Measurements from ENCODE around the gene CYP2A7.
"Not testable (repeated sequence)": the region's sequence is repeated elsewhere in the genome, so short reads cannot be mapped to it uniquely, and the experiment has no call there.

The CYP2A7 gene

GRCh38 chr19:40836754-40837429 lies 45.1 kb downstream of the CYP2A7 start:
- in situ Hi-C loops (cut with HindIII; ENCODE audit: low pct_unique_long_range_greater_than_20kb, low sequenced_read_pairs): no loop called here
- no peak for DNase-seq (ENCODE audit: low read depth in 1 of 2, low spot score in 1 of 2)
- TF ChIP-seq JUND (IDR thresholded peaks at IDR 0.05; ENCODE audit: low read depth): no peak

- in situ Hi-C loops (cut with HindIII; ENCODE audit: low pct_unique_long_range_greater_than_20kb, low sequenced_read_pairs); DNase-seq (ENCODE audit: low read depth in 1 of 2, low spot score in 1 of 2): not testable (repeated sequence)
Measured at GRCh38 chr19:40833728-40834533, 48.1 kb downstream of the CYP2A7 start.

GRCh38 chr19:40832431-40832790 lies 49.6 kb downstream of the CYP2A7 start:
- DNase-seq (ENCODE audit: low read depth in 1 of 2, low spot score in 1 of 2); in situ Hi-C loops (cut with HindIII; ENCODE audit: low pct_unique_long_range_greater_than_20kb, low sequenced_read_pairs): not testable (repeated sequence)

- TF ChIP-seq JUND (IDR thresholded peaks at IDR 0.05; ENCODE audit: low read depth): 0 out of 2 replicates have a peak, but pooled peaks have one; percentile 38
- in situ Hi-C loops (cut with HindIII; ENCODE audit: low pct_unique_long_range_greater_than_20kb, low sequenced_read_pairs): no loop called here
- peak; percentile 17 to 96 for DNase-seq (ENCODE audit: low read depth in 1 of 2, low spot score in 1 of 2)
Measured at GRCh38 chr19:40831502-40832430, 50.3 kb downstream of the CYP2A7 start.

- DNase-seq (ENCODE audit: low read depth in 1 of 2, low spot score in 1 of 2); in situ Hi-C loops (cut with HindIII; ENCODE audit: low pct_unique_long_range_greater_than_20kb, low sequenced_read_pairs): not testable (repeated sequence)
Measured at GRCh38 chr19:40830741-40831140, 51.3 kb downstream of the CYP2A7 start.

GRCh38 chr19:40829205-40829604 lies 52.8 kb downstream of the CYP2A7 start:
- in situ Hi-C loops (cut with HindIII; ENCODE audit: low pct_unique_long_range_greater_than_20kb, low sequenced_read_pairs): no loop called here
- no peak for DNase-seq (ENCODE audit: low read depth in 1 of 2, low spot score in 1 of 2)
- TF ChIP-seq JUND (IDR thresholded peaks at IDR 0.05; ENCODE audit: low read depth): no peak

GRCh38 chr19:40827386-40828247 lies 54.4 kb downstream of the CYP2A7 start:
- in situ Hi-C loops (cut with HindIII; ENCODE audit: low pct_unique_long_range_greater_than_20kb, low sequenced_read_pairs): no loop called here
- no peak for DNase-seq (ENCODE audit: low read depth in 1 of 2, low spot score in 1 of 2)
- no peak for TF ChIP-seq JUND (IDR thresholded peaks at IDR 0.05; ENCODE audit: low read depth)

- in situ Hi-C loops (cut with HindIII; ENCODE audit: low pct_unique_long_range_greater_than_20kb, low sequenced_read_pairs); DNase-seq (ENCODE audit: low read depth in 1 of 2, low spot score in 1 of 2): not testable (repeated sequence)
Measured at GRCh38 chr19:40826699-40827385, 55.2 kb downstream of the CYP2A7 start.

GRCh38 chr19:40826312-40826698 lies 55.7 kb downstream of the CYP2A7 start:
- in situ Hi-C loops (cut with HindIII; ENCODE audit: low pct_unique_long_range_greater_than_20kb, low sequenced_read_pairs); DNase-seq (ENCODE audit: low read depth in 1 of 2, low spot score in 1 of 2): not testable (repeated sequence)

GRCh38 chr19:40825460-40826095 lies 56.5 kb downstream of the CYP2A7 start:
- in situ Hi-C loops (cut with HindIII; ENCODE audit: low pct_unique_long_range_greater_than_20kb, low sequenced_read_pairs); DNase-seq (ENCODE audit: low read depth in 1 of 2, low spot score in 1 of 2): not testable (repeated sequence)

Measured in T47D (cell line).